Stimulated activated CD8-positive, alpha-beta memory T cell treated with anti-CD3 and anti-CD28 coated beads, Interleukin-4, amount 100 ng/mL, for 4 hours (primary cell): ENCODE data around the gene ERG.

Experiments used
- DNase-seq, 2 donors: peaks; one replicate each; pipeline ENCODE4 v3.0.0-alpha.2; 2020; ENCODE audit warnings: low read depth in 2 of 2, low spot score in 1 of 2

The ERG gene

GRCh38 chr21:38359835-38360234 is 138.4 kb downstream of the ERG start:
- DNase-seq: no peak

DNA sequence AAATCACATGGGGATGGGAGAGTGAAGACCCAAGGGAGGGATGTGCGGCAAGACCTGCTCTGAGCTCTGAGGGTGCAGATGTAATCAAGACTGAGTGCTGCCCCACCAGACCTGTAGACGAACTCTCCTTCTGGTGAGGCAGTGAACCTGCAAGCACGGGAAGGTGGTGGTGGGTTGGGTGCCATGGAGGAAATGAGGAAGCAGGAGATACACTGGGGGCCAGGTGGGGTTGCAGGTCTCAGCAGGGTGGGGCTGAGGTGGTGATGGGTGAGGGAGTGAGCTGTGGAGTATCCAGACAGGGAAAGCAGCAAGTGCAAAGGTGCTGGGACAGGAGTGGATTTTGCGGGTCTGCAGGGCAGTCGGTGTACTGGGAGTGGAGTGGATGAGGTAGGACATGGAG is 139.2 kb downstream of the ERG start:
- no peak for DNase-seq

DNA sequence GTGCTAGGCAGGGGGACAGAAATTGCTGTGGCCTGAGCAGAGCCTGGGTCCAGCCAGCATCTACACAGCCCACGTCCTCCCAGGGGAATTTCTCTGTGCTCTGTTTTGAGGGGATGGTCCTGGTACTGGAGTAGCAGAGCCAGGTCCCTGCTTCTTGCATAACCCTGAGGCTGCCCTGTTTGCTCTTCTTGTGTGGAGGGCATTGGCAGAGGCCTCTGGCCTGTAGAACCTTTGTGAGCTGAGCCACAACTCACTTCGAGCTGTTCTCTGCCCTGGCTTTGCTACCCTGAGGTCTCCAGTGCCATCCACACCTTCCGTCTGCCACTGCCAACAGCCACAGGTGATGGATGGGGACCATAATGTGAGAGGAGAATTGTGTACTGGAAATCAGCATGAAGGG is 139.6 kb downstream of the ERG start:
- DNase-seq: no peak

- no peak for DNase-seq
These were observed 140.2 kb downstream of the ERG start for GRCh38 chr21:38358098-38358497.

- DNase-seq: no peak
These were observed 141.2 kb downstream of the ERG start for GRCh38 chr21:38356883-38357625.

- DNase-seq: peak; percentile 22 to 23
These were observed 142.1 kb downstream of the ERG start for GRCh38 chr21:38355992-38356781.

GRCh38 chr21:38355353-38355752 is 142.9 kb downstream of the ERG start:
- DNase-seq: no peak

- DNase-seq: no peak
These were observed 143.5 kb downstream of the ERG start for GRCh38 chr21:38354746-38355145.

GRCh38 chr21:38354231-38354630 is 144.0 kb downstream of the ERG start:
- DNase-seq: no peak

GRCh38 chr21:38352536-38353219 is 145.6 kb downstream of the ERG start:
- no peak for DNase-seq

DNA sequence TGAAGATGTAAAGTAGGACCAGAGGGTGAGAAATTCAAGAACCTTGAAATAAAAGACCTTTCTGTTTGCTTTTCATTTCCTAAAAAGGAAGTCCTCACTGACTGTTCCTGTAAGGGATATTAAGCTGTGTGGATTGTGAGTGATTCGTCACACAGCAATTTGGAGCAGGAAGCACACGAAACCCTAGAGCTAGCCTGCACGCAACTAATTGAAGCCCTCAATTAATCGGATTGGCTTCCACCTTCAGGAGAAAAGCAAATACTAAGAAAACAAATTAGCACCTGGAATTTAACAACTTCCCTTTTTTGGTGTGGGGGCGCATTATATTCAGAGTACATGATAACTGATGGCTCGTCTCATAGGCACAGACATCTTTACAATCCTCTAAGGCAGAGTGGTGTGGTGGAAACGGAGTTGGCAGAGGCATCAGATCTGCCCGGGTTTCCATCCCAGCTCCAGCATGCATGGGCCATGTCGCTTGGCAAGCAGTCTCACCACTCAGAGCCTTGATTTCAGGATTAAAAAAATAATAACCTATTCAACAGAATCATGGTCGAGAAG is 146.2 kb downstream of the ERG start:
- no peak for DNase-seq

- DNase-seq: no peak
These were observed 146.9 kb downstream of the ERG start for GRCh38 chr21:38351176-38351959.

DNA sequence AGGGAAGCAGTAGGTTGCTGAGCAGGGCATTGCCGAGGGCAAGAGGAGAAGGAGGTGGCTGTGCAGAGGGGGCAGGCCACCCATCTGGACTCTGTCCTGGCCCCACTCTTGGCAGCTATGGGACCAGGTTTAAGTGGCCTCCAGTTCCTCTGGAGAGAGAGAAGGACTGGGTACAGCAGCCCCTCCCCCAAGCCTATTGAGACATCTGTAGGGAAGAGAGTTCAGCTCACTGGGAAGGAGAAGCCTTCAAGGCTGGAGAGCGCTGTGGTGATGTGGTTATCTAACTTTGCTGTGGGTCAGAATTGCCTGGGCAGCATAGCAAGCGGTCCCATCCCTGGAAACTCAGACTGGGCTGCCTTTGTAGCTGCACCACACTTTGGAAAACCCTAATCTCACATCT is 147.6 kb downstream of the ERG start:
- no peak for DNase-seq

GRCh38 chr21:38349977-38350376 is 148.3 kb downstream of the ERG start:
- DNase-seq: no peak

GRCh38 chr21:38349111-38349746 is 149.0 kb downstream of the ERG start:
- no peak for DNase-seq

DNA sequence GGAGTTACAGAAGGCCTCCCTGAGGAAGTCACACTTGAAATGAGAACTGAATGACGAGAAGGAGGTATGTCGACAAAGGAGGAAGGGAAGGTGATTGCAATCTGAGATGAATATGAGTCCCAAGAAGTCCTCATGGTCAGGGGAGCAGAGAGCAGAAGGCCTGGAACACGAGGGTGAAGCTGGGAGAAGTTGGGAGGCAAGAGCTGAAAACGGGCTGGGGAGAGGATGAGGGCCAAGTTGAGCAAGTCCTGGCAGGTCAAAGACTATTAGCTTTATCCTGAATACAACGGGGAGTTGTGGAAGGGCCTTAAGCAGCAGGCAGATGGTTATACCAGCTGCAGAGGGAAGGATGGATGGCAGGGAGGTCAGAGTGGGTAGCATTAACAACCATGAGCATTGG is 152.0 kb downstream of the ERG start:
- no peak for DNase-seq

DNA sequence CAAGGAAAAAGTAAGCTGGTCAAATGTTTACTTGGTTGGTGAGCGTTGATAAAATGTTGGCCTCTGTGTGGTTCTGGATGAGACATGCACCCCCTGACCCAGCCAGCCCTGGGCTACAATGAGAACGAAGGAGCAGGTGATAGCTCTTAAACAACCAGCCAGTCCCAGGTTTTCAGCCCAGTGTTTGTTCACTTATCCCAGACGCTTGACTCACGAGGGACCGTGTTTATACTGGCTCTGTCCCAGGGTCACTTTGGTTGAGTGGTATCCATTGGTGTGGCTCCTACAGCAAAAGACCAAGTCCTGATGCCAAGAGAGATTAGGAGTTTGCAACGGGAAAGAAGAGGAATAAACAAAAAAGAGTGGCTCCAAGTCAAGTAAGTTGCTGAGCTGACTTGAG is 154.6 kb downstream of the ERG start:
- no peak for DNase-seq

DNA sequence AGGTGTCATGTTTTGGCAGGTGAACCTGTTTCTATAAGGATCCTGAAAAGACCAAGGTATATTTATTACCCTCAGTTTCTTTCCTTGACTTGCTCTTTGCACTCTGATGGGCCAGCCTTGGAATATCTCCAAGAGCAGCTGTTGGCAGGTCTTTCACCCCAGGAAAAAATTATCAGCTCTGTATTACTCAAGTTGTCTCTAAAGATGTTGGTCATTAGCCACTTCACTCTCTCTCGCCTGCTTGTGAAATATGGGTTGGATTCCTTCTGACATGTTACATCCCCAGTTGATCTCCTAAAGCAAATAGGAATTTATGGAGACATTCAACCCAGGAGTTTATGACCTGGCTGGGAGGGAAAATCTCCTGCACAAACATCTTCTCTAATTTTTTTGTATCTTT is 155.5 kb downstream of the ERG start:
- DNase-seq: no peak

DNA sequence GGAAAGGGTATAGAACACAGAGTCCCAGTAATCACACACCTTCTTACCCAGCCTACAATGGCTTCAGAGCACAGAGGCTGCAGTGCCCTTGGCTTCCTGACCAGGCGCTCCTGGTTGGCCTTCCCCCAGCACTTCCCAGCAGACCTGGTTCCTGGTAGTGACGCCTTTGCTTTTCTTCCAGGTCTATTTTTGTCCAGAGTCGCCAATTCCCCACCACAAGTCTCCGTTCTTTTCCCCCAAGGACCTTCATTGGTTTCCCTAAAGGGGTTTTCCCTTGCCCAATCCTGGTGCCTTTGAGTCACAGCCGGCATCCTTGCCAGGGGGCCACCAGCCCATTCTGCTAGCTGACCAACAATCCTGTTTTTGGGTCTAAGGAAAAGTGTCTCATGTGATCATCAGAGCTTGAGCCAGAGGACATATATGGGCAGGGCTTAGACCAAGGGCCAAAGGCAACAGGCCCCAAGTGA is 156.7 kb downstream of the ERG start:
- no peak for DNase-seq

- no peak for DNase-seq
These were observed 158.1 kb downstream of the ERG start for GRCh38 chr21:38340131-38340530.
